Measurements from ENCODE around the gene KRTAP17-1. TPM values are rescaled to one million over a fixed set of nuclear protein-coding genes. Genes with fewer than 3 reads are reported as not detected.
"Not testable (repeated sequence)": the region's sequence is repeated elsewhere in the genome, so short reads cannot be mapped to it uniquely, and the experiment has no call there.

The KRTAP17-1 gene
- polyA plus RNA-seq (2013, experiment 1 of 2; ENCODE audit: insufficient read length): not detected
- not detected for polyA plus RNA-seq (2013, experiment 2 of 2; ENCODE audit: insufficient read length)

- DNase-seq: no peak
These were observed at the start of gene KRTAP17-1 for GRCh38 chr17:41315204-41315794. Gene KRTAP17-1 (minus strand): TSS chr17:41315710. CDS start chr17:41315650, 60 bp downstream.

GRCh38 chr17:41363881-41364280 is 48.4 kb upstream of the KRTAP17-1 start:
- DNase-seq: no peak

- DNase-seq: peak; percentile 69
These were observed 44.9 kb upstream of the KRTAP17-1 start for GRCh38 chr17:41360296-41360995.

- DNase-seq: no peak
These were observed 39.0 kb upstream of the KRTAP17-1 start for GRCh38 chr17:41354536-41354935.

- DNase-seq: no peak
These were observed 37.3 kb upstream of the KRTAP17-1 start for GRCh38 chr17:41352597-41353366.

- no peak for DNase-seq
These were observed 35.7 kb upstream of the KRTAP17-1 start for GRCh38 chr17:41351177-41351576.

- not testable (repeated sequence) for DNase-seq
These were observed 34.9 kb upstream of the KRTAP17-1 start, which contains the start of gene KRT33A for GRCh38 chr17:41350381-41350878. Gene KRT33A (minus strand): TSS chr17:41350828. CDS start chr17:41350767, 61 bp downstream.

- DNase-seq: no peak
These were observed 32.6 kb upstream of the KRTAP17-1 start for GRCh38 chr17:41347869-41348760.

GRCh38 chr17:41346421-41346820 is 30.9 kb upstream of the KRTAP17-1 start:
- not testable (repeated sequence) for DNase-seq

GRCh38 chr17:41345992-41346391 is 30.5 kb upstream of the KRTAP17-1 start:
- DNase-seq: no peak

- no peak for DNase-seq
These were observed 27.5 kb upstream of the KRTAP17-1 start for GRCh38 chr17:41343029-41343428.

- no peak for DNase-seq
These were observed 25.7 kb upstream of the KRTAP17-1 start for GRCh38 chr17:41340934-41341861.

GRCh38 chr17:41340494-41340893 is 25.0 kb upstream of the KRTAP17-1 start:
- DNase-seq: no peak

- DNase-seq: no peak
These were observed 24.2 kb upstream of the KRTAP17-1 start for GRCh38 chr17:41339571-41340172.

GRCh38 chr17:41338961-41339485 is 23.5 kb upstream of the KRTAP17-1 start:
- DNase-seq: no peak

GRCh38 chr17:41335747-41336146 is 20.2 kb upstream of the KRTAP17-1 start:
- DNase-seq: no peak

- no peak for DNase-seq
These were observed 19.1 kb upstream of the KRTAP17-1 start for GRCh38 chr17:41334385-41335305.

- no peak for DNase-seq
These were observed 18.3 kb upstream of the KRTAP17-1 start for GRCh38 chr17:41333836-41334235.

- no peak for DNase-seq
These were observed 17.6 kb upstream of the KRTAP17-1 start for GRCh38 chr17:41333098-41333497.
